GM12878 (cell line): ENCODE measurements around the gene ONECUT2.

Experiments used
- BACH1 ChIP-seq: fragments of 450-650 bp; IDR thresholded peaks from 2 replicates; pipeline ENCODE4 v1.6.1; 2017; ENCODE audit warnings: mild to moderate bottlenecking, borderline replicate concordance
- CBFB ChIP-seq: IDR thresholded peaks from 2 replicates; pipeline ENCODE4 v1.6.1; 2016; ENCODE audit warnings: antibody characterized with exemption, low read depth
- EGR1 ChIP-seq, 2 experiments: IDR thresholded peaks; 1 replicate in 1 of 2; 2 replicates in 1 of 2; pipeline ENCODE4 v1.6.1; 2011 to 2012; ENCODE audit warnings: low read depth in 2 of 2, low read length in 2 of 2, borderline replicate concordance in 1 of 2, mild to moderate bottlenecking in 1 of 2, moderate library complexity in 1 of 2
- POLR2A ChIP-seq: IDR thresholded peaks from 2 replicates; pipeline ENCODE4 v1.6.1; 2011; ENCODE audit warnings: low read depth, mild to moderate bottlenecking, low read length
- REST ChIP-seq: IDR thresholded peaks from 2 replicates; pipeline ENCODE4 v1.6.1; 2012; ENCODE audit warnings: mild to moderate bottlenecking, low read depth, low read length
- SUZ12 ChIP-seq: fragments of 200-600 bp; sonication (generic); IDR thresholded peaks from one replicate; pipeline ENCODE4 v1.6.1; 2018; ENCODE audit warnings: antibody characterized with exemption, mild to moderate bottlenecking; ENCODE audit not compliant: unreplicated experiment
- TARDBP ChIP-seq: IDR thresholded peaks from 2 replicates; pipeline ENCODE4 v1.6.1; 2016; ENCODE audit warnings: borderline replicate concordance

GRCh38 chr18:57429167-57430078 is 5.8 kb upstream of the ONECUT2 start:
- TF ChIP-seq EGR1 (IDR thresholded peaks at IDR 0.05; ENCODE audit: borderline replicate concordance in 1 of 2, low read depth in 2 of 2, low read length in 2 of 2), result no peak
- TF ChIP-seq BACH1, result no peak
- TF ChIP-seq POLR2A, result no peak
- TF ChIP-seq REST, result no peak
- TF ChIP-seq SUZ12, result no peak
- TF ChIP-seq CBFB, result no peak
- TF ChIP-seq TARDBP, result no peak
